HUDEP-2 (cell line): ENCODE data around the gene MSMP.

ENCODE experiments used
- DNase-seq, 76 experiments: peaks; one replicate each; lab custom pipeline; 2025; ENCODE audit not compliant: unreplicated experiment in 76 of 76; lab: John Stamatoyannopoulos, UW

Gene MSMP

DNA sequence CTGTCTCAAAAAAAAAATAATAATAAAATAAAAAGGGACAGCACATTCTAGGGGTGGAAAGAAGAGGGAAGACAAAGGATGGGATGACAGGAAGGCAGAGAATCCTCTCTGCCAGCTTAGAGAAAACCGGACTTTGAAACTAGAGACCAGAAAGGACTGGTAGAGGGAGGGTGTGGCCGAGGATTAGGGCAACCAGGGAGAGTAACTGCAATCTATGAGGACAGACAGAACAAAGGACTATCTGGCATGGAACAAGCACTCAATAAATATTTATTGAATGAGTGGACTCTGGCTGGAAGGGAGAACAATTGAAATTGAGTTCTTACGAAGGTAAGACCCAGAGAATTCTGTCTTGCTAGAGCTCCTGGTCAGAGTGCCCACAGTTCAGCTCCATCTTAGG, 7.5 kb downstream of the MSMP start:
- no peak for DNase-seq

DNA sequence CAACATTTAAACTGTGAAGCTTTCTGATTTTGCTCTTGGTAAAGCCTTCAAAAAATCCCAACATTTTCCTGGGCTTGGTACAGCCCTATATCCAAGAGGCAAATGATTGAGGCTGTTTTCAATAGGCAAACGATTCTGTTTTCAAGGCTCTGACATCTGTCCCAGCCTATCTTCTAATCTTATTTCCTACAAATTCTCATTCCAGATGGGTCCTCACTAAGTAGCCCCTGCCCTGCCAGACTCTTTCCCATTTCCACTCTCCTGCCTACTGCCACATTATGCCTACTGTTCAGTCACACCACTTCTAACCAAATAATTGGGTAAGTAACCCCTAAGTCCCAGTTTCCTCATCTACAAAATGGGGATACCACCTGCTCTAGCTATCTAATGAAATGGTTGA, 8.5 kb downstream of the MSMP start:
- DNase-seq, result no peak

DNA sequence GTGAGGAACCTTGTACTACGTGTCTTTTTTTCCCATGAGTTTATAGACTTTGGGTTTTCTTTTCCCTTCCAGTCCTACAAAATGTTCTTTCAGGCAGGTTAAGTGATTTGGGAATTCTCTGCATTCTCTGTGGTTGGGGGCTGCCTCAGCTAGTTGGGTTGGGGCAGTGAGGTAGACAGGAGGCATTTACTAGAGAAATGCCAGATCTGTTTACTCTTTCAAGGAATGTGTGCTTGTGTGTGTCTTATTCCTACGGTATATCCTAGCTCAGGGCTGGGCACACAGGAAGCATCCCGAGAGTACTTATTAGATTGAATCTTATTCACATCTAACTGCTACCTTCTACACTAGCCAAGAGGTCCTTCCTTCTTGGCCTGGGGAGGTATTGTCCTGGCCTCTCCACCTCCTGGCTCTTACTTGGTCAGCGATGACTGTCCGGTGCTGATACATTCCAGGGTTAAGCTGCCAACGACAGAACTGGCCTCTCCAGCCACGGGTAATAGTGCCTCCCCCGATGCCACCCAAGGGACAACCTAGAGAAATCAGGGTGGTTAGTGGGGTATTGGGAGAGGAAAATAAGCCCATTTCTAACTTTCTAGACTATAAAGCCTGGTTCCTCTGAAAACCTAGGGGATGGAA, 10.1 kb downstream of the MSMP start:
- no peak for DNase-seq

DNA sequence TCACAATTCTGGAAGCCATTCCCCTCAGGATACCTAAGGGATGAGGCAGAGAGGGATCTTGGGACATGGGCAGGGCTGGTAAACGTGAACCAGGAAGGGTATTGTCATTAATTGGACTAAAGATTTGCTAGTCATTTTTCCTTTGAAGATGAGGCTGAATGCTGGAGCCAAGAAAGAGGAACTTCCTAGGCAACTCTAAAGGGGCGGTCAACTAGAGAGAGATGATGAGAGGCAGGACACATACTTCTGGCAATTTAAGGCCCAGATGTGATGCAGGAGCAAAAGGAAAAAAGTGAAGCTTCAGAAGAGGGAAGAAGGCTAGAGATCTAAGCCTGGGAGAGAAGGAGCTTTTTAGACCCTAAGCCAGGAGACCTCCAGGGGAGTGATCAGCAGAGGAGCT, 10.6 kb downstream of the MSMP start:
- DNase-seq, result no peak

DNA sequence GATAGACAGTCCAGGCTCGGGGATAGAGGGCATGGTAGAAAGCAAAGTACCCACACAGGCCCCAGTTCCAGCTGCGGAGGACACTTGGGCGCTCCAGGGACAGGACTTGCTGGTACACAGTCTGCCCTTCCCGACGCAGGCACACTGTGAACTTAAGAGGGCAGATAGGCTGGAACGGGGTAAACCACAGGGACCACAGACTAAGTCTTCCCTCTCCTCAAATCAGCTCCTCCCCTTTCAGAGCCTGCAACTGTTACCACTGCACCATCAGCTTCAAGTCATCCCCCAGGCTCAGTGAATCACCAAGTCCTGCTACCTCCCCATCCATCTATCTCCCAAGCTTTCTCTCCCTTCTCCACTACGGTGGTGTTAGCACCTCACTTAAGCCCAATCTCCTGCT, 12.3 kb downstream of the MSMP start:
- DNase-seq, result no peak

DNA sequence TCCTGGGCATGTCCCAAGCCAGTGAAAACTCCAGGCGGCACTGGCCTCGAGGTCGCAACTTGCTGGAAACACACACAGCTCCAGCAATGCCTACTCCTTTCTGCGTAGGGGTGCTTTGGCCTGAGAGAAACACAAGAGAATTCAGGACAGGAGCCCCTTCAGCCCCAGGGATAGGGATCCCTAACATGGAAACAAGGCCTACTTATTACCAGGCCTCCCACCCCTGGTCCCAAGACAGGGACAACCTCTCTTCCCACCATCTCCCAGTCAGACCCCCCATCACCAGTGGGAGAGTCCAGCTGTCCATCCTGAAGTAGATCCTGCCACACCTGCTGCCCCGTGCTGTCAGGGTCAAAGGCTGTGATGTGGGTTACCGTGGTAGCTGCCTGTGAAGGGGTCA, 13.8 kb downstream of the MSMP start:
- DNase-seq, result no peak

DNA sequence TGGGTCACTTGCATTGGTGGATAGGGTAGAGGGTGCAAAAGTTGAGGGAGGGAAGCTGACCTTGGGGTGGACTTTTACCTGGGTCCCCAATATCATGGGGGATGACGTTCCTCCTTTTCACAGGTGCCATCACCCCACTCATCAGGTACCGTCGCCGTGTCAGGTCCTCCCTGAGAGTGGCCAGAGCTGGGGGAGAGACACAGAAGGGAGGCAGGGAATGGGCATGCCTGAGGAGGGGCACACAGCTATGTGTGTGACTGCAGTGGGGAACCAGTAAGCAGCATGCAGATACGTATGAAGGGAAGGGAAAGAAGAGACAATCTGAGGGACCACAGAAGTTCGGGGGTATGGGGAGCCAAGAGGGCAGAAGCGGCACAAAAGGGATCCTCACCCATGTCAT, 15.2 kb downstream of the MSMP start:
- DNase-seq, result no peak

DNA sequence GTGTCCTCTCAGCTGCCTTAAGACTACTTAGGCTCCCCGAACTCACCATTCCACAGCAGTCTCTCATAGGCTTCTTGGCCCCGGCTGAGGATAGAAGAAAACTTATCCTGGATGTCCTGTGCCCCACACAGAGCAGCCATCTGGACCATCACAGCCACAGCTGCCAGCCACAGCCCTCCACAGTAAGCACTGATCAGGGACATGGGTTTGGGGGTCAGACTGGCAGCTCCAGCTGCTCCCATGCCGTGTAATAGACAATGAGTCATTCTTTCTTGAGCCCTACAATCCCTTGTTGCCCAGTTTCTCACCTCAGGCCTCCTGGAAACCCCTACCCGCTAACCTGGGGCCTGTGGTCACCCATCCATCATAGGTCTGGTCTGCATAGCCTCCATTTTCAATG, 15.9 kb downstream of the MSMP start:
- no peak for DNase-seq

DNA sequence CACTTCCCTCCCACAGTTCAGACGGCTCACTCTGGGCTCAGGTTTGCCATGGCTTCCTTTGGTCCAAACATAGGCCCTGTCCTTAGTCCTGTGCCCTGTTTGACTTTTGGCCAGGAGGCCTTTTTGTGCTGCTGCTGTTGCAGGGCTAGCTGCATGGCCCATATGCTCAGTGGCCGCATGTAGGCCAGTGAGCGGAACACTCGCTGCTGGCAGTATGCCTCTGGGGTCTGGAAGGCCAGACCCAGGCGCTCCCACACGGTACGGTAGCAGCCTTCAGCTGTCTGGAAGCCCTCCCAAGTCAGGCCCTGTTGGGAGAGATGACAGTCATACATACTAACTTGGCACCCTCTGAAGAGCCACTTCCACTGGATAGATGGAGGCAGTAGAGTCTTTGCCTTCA, 16.9 kb downstream of the MSMP start:
- DNase-seq, result no peak

DNA sequence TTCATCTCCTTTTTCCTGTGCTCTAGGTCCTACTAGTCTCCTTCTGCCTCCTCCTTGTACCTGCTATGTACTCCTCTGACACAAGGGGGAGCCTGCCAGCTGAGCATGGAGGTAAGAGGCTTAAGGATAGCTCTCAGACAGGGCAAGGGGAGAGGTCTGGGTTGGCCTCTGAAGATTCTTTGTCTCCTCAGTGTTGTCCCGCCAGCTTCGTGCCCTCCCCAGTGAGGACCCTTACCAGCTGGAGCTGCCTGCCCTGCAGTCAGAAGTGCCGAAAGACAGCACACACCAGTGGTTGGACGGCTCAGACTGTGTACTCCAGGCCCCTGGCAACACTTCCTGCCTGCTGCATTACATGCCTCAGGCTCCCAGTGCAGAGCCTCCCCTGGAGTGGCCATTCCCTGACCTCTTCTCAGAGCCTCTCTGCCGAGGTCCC, 17.9 kb downstream of the MSMP start:
- peak in 70 of 76 experiments; percentile 7 to 76 (median 48) for DNase-seq

DNA sequence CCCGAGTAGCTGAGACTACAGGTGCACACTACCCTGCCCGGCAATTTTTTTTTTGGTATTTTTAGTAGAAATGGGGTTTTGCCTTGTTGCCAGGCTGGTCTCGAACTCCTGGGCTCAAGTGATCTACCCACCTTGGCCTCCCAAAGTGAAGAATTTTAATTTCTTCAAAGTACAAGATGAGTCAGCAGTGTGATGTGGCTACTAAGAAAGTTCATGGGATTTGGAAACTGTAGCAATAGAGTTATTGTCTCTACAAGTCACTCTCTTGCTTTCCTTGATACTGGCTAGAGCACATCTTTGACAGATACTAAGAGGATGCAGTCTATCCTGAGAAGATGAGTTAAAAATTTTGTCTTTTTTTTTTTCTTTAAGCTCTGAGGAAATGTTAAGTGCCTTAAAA, 20.0 kb downstream of the MSMP start:
- DNase-seq, result no peak

DNA sequence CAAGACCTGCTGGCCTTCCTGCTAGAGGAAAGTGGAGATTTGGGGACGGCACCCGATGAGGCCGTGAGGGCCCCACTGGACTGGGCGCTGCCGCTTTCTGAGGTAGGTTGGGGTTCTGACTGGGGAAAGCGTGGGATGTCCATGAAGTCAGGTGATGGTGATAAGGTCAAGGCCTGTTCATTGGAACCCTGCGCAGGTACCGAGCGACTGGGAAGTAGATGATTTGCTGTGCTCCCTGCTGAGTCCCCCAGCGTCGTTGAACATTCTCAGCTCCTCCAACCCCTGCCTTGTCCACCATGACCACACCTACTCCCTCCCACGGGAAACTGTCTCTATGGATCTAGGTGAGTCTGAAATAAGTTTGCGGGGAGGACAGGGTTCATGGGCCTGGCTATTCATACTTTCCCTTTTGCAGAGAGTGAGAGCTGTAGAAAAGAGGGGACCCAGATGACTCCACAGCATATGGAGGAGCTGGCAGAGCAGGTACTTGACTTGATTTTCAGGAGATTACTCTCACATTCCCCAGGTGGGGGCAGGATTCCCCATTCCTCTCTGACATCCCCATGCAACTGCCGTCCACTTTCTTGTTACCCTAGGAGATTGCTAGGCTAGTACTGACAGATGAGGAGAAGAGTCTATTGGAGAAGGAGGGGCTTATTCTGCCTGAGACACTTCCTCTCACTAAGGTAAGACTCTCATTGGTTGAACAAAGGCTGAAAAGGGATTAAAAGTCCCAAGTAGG, 21.1 kb downstream of the MSMP start:
- peak in 3 of 76 experiments; percentile 16 to 36 (median 18) for DNase-seq

DNA sequence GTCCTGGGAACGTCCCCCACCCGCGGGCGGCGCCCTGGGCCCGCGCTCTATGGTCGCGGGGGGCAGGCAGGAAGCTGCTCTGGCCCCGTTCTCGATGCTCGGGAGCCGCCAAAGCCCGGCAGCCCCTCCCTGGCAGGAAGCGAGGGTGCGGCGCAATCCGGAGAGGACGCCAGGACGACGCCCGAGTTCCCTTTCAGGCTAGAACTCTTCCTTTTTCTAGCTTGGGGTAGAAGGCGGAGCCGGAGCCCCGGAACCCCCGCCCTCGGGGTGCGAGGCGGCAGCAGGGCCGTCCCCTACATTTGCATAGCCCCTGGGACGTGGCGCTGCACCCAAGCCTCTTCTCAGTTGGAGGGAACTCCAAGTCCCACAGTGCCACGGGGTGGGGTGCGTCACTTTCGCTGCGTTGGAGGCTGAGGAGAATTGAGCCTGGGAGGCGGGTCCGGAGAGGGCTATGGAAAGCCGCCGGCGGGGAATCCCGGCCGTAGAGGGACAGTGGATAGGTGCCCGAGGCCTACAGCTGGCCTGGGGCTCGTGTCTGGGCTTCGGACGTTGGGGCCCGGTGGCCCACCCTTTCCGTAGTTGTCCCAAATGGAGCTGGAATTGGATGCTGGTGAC, 21.8 kb downstream of the MSMP start, which contains the start of the genes CREB3 and TLN1:
Gene CREB3, plus strand, starts transcription at position 482 of the 615 bp plus-strand sequence. Its CDS starts 107 bp downstream, at position 589.
Gene TLN1, minus strand, starts transcription at position 11 of the 615 bp plus-strand sequence. CDS start 6,501 bp downstream, outside the sequence.
- DNase-seq, result peak in 75 of 76 experiments; percentile 57 to 98 (median 96)

DNA sequence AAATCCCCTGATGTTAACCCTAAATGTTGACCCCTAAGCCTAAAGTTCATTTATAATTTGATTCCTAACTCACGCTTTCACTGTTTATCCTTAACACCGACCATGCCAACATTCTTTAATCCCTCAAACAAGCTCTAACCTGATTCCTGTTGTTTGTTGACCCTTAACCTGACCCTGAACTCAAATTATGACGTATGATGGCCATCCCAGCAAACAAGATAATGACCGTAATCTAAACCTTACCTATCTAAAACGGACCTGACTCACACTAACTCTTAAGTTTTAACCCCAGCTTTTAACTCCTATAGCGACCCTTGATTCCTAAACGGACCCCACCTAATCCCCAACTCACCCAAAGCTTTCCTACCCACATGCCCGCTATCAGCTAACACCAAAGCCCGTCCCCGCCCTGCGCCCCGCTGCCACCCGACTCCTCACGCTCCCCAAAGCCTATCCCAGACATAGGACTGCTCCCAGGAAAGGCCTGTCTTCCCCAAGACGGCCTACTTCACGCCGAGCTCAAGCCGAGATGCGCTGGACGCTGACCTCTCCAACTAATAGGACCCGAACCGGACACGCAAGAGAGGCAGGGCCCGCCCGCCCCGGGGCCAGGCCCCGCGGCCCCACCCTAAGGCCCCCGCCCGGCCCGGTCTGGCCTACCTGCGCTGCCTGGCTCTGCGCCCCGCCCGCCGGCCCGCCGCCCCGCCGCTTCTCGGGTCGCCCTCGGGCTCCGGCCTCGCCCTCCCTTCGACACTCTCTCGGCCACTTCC, 22.5 kb downstream of the MSMP start:
- DNase-seq, result peak in 26 of 76 experiments; percentile 10 to 67 (median 40)

DNA sequence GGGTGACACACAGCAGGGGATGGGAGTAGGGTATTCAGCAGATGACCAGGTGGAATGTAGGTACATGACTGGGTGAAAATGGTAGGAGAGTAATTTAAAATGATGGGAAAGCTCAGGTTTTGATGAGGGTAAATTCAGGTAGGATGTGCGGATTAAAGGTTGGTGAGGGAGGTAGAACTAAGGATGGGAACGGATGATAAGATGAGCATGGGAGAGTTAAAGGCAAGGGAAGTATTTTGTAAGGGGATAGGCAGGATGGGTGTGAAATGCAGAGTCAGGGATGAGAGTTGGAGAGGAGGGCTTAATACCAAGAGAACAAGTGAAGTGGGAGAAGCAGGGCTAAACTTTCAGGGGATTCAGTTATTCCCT, 23.6 kb downstream of the MSMP start:
- DNase-seq, result no peak

DNA sequence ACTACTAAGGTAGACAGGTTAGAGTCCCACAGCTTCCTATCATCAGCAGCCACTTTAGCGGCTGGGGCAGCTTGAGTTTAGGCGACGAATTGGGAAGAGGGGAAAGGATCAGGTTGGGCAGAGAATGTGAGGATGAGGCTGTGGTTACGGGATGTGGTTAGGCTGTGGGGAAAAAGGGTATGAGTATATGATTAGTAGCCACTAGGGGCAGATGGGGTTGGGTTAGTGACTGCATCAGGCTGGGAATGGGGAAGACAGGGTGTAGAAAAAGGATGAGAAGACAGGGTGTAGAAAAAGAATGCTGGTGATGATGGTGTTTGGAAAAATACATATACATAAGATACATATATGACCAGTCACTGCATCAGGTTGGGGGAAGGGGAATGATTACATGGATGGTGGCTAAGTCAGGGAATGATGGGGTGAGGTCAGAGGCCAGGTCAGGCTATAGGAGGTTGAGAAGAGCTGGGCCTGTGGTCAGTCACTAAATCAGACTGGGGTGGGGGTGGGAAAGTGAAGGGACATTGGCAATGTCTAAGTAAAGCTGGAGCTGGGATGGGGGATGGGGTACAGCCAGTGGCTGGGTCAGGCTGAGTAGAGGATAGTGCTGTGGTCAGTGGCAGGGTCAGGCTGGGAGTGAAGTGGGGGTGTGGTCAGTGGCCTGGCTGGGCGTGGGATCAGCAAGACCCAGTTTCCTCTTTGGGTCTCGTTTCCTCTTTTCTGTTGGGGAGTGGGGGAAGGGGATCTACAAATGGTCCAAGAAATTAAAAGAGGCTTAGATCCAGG, 24.2 kb downstream of the MSMP start:
- DNase-seq, result peak in 43 of 76 experiments; percentile 1 to 60 (median 21)

DNA sequence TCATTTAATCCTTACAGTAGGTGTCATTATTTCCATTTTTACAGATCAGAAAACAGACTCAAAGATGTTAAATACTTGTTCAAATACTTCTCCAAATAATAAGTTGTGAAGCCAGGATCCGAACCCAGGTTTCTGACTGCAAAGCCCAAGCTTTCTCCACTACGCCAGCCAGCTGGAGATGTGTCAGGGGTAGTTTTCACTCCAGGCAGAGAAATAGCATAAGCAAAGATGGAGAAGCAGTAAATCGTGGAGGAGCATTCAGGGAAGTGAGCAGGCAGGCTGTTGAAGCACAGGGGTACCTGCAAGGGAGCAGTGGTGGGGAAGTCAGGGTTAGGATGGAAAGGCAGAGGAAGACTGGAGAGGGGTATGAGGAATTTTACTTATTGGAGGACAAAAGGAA, 25.0 kb downstream of the MSMP start:
- DNase-seq, result no peak

DNA sequence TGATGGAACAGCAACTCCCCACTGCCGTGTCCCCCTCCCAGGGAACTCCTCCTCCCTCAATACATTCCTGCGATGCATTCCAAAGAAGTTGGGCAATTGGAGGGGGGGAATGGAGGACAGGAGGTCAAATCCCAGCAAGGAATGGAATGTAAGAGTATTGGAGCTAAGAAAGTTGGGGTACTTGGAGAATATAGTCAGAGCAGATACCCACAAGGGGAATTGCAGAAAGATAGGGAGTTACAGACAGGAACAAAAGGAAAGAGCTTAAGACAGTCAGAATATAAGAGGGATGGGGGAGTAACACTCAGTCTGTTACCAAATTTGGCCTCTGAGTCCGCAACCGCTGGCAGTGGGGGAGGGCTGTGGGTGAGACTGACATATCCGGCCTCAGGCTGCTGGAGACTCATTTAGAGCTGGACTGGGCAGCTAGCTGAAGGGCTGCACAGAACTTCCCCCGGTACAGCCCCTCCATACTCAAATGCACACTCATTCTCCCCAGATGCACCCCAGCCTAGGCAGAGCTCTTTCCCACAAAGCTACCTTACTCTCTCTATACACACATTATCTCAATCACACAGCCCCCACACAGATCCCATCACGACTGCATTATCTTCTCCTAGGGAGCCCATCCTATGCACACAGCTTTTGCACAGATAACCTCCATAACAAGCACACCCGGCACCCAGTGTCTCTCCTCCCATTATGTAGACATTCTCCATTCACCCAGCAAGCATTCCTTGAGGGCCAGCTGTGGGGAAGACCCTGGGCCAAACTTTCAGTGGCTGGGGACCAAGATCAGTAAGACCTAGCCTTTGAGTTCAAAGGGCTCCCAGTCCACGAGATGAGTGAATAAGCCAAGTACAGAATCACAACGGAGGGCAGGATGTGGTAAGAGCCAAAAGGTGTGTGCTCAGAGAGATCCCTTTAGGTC, 25.8 kb downstream of the MSMP start:
- DNase-seq, result peak in 74 of 76 experiments; percentile 4 to 86 (median 60)

DNA sequence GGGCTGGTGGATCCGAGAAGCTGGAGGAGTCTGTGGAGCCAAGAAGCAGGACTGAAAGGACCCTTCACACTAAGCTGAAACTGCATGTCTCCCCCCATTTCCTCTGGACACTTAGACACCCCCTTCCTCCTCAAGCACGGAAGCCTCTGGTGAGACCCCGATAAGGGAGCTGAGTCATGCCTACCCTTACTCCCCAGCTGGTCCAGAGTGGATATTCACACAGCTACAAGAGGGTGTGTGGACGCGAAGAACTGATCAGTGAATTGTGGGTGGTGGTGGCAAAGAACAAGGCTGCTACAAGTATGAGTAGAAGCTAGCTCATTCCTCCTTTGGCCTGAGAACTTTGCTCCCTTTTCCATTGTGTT, 26.4 kb downstream of the MSMP start:
- DNase-seq, result peak in 19 of 76 experiments; percentile 3 to 44 (median 17)
